Peyer's patch (tissue), 4 donors: ENCODE measurements around the gene EPB41L4A.

Experiments
- CTCF ChIP-seq, 6 experiments: fragments of 450-650 bp in 4 of 6; fragments of 200-600 bp in 2 of 6; sonication (generic) in 1 of 6; IDR thresholded peaks; one replicate each; pipeline ENCODE4 v1.5.1; 2017 to 2019; ENCODE audit warnings: antibody characterized with exemption in 6 of 6, mild to moderate bottlenecking in 3 of 6, moderate library complexity in 1 of 6
- POLR2A ChIP-seq, 2 donors: fragments of 450-650 bp; IDR thresholded peaks; one replicate each; pipeline ENCODE4 v1.5.1; 2017; ENCODE audit warnings: antibody characterized with exemption in 2 of 2, mild to moderate bottlenecking in 2 of 2, moderate library complexity in 2 of 2

- TF ChIP-seq CTCF (IDR thresholded peaks at IDR 0.05) (no peak), POLR2A (IDR thresholded peaks at IDR 0.05) (no peak)
Observed at GRCh38 chr5:112407240-112407639, 11.8 kb downstream of the EPB41L4A start.
